Loucy (cell line): ENCODE measurements around the gene SLC25A42.
A peak's percentile ranks its signal among the peaks of the same experiment; 100 is the strongest.

Source experiments
- H2AFZ ChIP-seq: fragments of 200-600 bp; sonication (generic); 2 replicates; pipeline ENCODE4 v1.6.0; 2016; ENCODE audit warnings: antibody characterized with exemption, mild to moderate bottlenecking, low read length, moderate library complexity
- H3F3A ChIP-seq: fragments of 200-600 bp; 2 replicates; pipeline ENCODE4 v1.6.0; 2016; ENCODE audit warnings: antibody characterized with exemption, low read depth, mild to moderate bottlenecking
- H3K27me3 ChIP-seq: fragments of 200-600 bp; sonication (generic); 2 replicates; pipeline ENCODE4 v1.6.1; 2014; ENCODE audit warnings: low read length, mild to moderate bottlenecking; ENCODE audit not compliant: insufficient read depth, poor library complexity, severe bottlenecking
- H3K36me3 ChIP-seq: fragments of 200-600 bp; sonication (generic); 2 replicates; pipeline ENCODE4 v1.6.1; 2016; ENCODE audit warnings: low read length; ENCODE audit not compliant: insufficient read depth
- H3K4me1 ChIP-seq: fragments of 200-600 bp; sonication (generic); 2 replicates; pipeline ENCODE4 v1.5.1; 2014; ENCODE audit warnings: low read length, mild to moderate bottlenecking; ENCODE audit not compliant: insufficient read depth, poor library complexity, severe bottlenecking
- H3K4me2 ChIP-seq: fragments of 200-600 bp; sonication (generic); 2 replicates; pipeline ENCODE4 v1.6.0; 2014; ENCODE audit warnings: antibody characterized with exemption, low read length, low read depth, mild to moderate bottlenecking; ENCODE audit not compliant: poor library complexity, severe bottlenecking
- H3K4me3 ChIP-seq: fragments of 200-600 bp; sonication (generic); 2 replicates; pipeline ENCODE4 v1.5.1; 2014; ENCODE audit warnings: low read length, mild to moderate bottlenecking, mixed read lengths; ENCODE audit not compliant: poor library complexity, severe bottlenecking
- H3K79me2 ChIP-seq: fragments of 200-600 bp; sonication (generic); 2 replicates; pipeline ENCODE4 v1.6.1; 2014; ENCODE audit warnings: low read length; ENCODE audit not compliant: insufficient read depth
- H3K9ac ChIP-seq: fragments of 200-600 bp; sonication (generic); 2 replicates; pipeline ENCODE4 v1.6.0; 2014; ENCODE audit warnings: mild to moderate bottlenecking, low read depth, low read length, moderate library complexity; ENCODE audit not compliant: poor library complexity, severe bottlenecking
- H3K9me2 ChIP-seq: fragments of 200-600 bp; sonication (generic); replicated peaks from 2 replicates; pipeline ENCODE4 v1.6.1; 2016; ENCODE audit warnings: low read depth, low read length, mixed read lengths
- H3K9me3 ChIP-seq: fragments of 200-600 bp; sonication (generic); 2 replicates; pipeline ENCODE4 v1.6.1; 2014; ENCODE audit warnings: mild to moderate bottlenecking, antibody characterized with exemption, low read length, low read depth; ENCODE audit not compliant: insufficient read depth
- H4K20me1 ChIP-seq: fragments of 200-600 bp; sonication (generic); 2 replicates; pipeline ENCODE4 v1.6.0; 2014; ENCODE audit warnings: antibody characterized with exemption, low read length, mild to moderate bottlenecking; ENCODE audit not compliant: insufficient read depth, poor library complexity, severe bottlenecking
- EZH2phosphoT487 ChIP-seq: fragments of 200-600 bp; IDR thresholded peaks from 2 replicates; pipeline ENCODE4 v1.6.1; 2018; ENCODE audit warnings: antibody characterized with exemption, mild to moderate bottlenecking, moderate library complexity, borderline replicate concordance
- TF ChIP-seq, protein P1 (sequence below): fragments of 200-600 bp; sonication (generic); conservative IDR thresholded peaks from 2 replicates; pipeline ENCODE4 v1.5.1; 2014; ENCODE audit warnings: mild to moderate bottlenecking, antibody characterized with exemption, low read length

Gene SLC25A42

DNA sequence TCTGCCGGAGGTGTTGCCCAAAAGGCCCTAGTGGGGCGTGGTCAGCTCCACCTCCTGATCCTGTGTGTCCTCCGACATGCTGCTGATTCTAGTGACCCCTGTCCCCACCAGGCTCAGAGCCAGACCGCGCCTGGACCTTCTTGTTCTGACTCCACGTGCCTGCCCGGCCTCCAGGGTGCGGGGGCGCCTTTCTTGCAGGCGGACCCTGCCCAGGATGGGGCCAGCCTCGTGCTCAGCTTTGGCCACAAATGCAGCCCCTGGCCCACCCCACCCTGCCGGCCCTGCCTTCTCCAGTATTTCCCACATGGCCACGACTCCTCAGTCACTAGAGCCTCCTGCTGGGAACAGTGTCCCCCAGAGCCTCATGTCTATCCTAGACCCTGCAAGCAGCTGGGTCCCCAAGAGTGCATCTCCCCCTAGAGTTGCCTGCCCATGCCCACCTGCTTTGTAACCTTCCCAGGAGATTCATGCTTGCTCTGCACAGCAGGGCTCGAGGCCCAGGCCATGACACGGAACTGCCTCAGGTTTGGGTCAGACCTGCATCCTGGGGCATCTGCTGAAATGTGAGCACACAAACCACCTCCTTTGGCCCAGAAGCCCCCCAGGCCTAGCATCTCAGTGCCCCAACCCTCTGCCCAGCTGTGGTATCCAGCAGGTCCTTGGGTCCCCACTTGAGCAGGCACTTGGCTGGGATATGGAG, 47.5 kb downstream of the SLC25A42 start:
- Histone ChIP-seq H3K27me3 (no peaks in the 10 kb centered on the region), H3K4me1 (peaks cover 8% of the 10 kb centered on the region), H3K4me3 (no peak overlapping the region), H2AFZ (no peak overlapping the region), H3K36me3 (peaks cover 2% of the 10 kb centered on the region; the same call in 1 of the 2 replicates), H3K9me2 (no peaks in the 10 kb centered on the region), H3K4me2 (no peak overlapping the region), H4K20me1 (no peaks in the 10 kb centered on the region), H3K9ac (no peak overlapping the region), H3K9me3 (no peaks in the 10 kb centered on the region), H3F3A (no peaks in the 10 kb centered on the region), H3K79me2 (no peaks in the 10 kb centered on the region)
- no peak for TF ChIP-seq EZH2phosphoT487

DNA sequence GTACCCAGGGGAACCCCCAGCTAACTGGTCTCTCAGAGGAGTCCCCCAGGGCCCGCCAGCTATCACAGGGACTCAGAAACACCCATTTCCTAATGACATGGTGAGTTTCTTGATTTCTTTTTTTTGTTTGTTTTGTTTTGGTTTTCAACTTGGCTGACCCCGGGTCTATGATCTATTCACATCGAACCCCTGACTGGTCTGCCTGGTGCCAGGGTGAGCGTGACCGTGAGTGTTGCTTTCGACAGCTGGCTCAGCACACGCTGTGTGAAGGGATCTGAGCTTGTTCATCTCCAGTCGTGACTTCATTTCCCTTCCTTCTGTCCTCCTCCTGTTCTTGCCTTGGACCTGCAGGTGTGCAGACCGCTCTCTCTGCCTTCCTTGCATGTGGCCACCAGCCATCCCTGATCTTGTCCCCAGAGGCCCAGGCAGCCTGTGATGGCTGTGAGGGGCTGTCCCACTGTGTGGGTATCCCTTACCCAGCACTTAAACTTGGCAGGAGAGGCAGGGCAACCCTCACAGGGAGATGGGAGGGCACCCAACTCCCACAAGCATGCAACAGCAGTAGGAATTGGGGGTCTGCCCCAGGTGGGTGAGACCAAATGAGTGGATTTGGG, 48.3 kb downstream of the SLC25A42 start:
- Histone ChIP-seq H2AFZ (no peak overlapping the region), H3K27me3 (no peaks in the 10 kb centered on the region), H3K4me3 (no peak overlapping the region), H3K9me3 (no peaks in the 10 kb centered on the region), H3K4me1 (peaks cover 8% of the 10 kb centered on the region), H3F3A (no peaks in the 10 kb centered on the region), H3K9ac (no peak overlapping the region), H3K4me2 (no peak overlapping the region), H3K79me2 (no peaks in the 10 kb centered on the region), H3K36me3 (no peaks in the 10 kb centered on the region; the same call in 1 of the 2 replicates), H4K20me1 (no peaks in the 10 kb centered on the region), H3K9me2 (no peaks in the 10 kb centered on the region)
- no peak for TF ChIP-seq EZH2phosphoT487
- TF ChIP-seq, protein P1, sequence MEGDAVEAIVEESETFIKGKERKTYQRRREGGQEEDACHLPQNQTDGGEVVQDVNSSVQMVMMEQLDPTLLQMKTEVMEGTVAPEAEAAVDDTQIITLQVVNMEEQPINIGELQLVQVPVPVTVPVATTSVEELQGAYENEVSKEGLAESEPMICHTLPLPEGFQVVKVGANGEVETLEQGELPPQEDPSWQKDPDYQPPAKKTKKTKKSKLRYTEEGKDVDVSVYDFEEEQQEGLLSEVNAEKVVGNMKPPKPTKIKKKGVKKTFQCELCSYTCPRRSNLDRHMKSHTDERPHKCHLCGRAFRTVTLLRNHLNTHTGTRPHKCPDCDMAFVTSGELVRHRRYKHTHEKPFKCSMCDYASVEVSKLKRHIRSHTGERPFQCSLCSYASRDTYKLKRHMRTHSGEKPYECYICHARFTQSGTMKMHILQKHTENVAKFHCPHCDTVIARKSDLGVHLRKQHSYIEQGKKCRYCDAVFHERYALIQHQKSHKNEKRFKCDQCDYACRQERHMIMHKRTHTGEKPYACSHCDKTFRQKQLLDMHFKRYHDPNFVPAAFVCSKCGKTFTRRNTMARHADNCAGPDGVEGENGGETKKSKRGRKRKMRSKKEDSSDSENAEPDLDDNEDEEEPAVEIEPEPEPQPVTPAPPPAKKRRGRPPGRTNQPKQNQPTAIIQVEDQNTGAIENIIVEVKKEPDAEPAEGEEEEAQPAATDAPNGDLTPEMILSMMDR, result no peak

DNA sequence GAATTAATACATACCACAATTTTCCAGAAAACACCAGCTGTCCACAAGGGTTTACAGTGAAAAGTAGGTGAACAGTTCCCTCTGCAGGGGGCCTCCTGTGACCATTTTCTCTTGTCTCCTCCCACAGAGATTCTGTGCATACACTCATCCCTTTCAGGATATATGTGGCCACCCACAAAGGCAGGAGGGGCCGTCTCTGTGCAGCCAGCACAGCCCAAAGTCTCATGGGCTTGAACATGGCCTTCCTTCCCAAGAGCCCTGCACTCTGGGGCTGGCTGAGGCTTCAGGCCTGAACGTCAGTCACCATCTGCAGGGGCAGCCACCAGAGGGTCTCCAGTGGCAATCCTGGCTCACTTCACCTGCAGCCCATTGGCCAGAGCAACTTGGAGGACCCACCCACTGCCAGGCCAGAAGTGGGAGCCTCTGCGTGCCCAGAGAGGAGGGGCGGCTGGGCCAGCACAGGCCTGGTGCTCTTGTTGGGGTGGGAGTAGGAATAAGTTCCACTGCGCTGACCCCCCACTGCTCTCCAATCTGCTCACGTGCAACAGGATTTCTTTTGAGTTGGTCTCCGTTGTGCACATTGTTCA, 49.3 kb downstream of the SLC25A42 start:
- no peak for TF ChIP-seq EZH2phosphoT487
- TF ChIP-seq, protein P1, result peak; percentile 57
- Histone ChIP-seq H3K36me3 (no peaks in the 10 kb centered on the region), H2AFZ (no peak overlapping the region), H3K9me2 (no peaks in the 10 kb centered on the region), H3K4me3 (no peak overlapping the region), H3K9ac (no peak overlapping the region), H3K79me2 (no peaks in the 10 kb centered on the region), H3K9me3 (no peaks in the 10 kb centered on the region), H4K20me1 (no peaks in the 10 kb centered on the region), H3K4me1 (peaks cover 8% of the 10 kb centered on the region), H3F3A (no peaks in the 10 kb centered on the region), H3K4me2 (no peak overlapping the region), H3K27me3 (no peaks in the 10 kb centered on the region)
